SK-N-SH (cell line): Measurements from ENCODE around the gene SLAMF1. TPM values are rescaled to one million over a fixed set of nuclear protein-coding genes. Genes with fewer than 3 reads are reported as not detected.

Experiments
- CTCF ChIA-PET: fragments of 300-600, 350-600 bp; formaldehyde crosslinking; extraction: SDS; loops from one replicate; lab custom pipeline; 2021; lab: Yijun Ruan, JAX
- POLR2A ChIA-PET: fragments of 350-600 bp; sonication (Branson Sonifier 250); formaldehyde crosslinking; extraction: SDS; loops from one replicate; lab custom pipeline; 2020; ENCODE audit warnings: antibody characterized with exemption, inconsistent platforms; lab: Yijun Ruan, JAX
- DNase-seq: peaks from one replicate; pipeline ENCODE4 v3.0.0; 2012
- H2AFZ ChIP-seq: fragments of 200-600 bp; sonication (generic); 2 replicates; pipeline ENCODE4 v1.8.1; 2016; ENCODE audit warnings: antibody characterized with exemption, mild to moderate bottlenecking, low read depth
- H3F3A ChIP-seq: fragments of 200-600 bp; sonication (generic); replicated peaks from 2 replicates; pipeline ENCODE3; 2016; ENCODE audit warnings: antibody characterized with exemption, mild to moderate bottlenecking; ENCODE audit not compliant: insufficient read depth
- H3K27ac ChIP-seq, 2 experiments: fragments of 200-500 bp in 1 of 2; fragments of 200-600 bp in 1 of 2; sonication (Bioruptor generic) in 1 of 2; sonication (generic), shearing (Covaris generic) in 1 of 2; 2 replicates each; pipeline versions ENCODE4 v1.5.1 to v1.6.1; 2014 to 2016; ENCODE audit warnings: low read depth in 2 of 2, inconsistent platforms in 1 of 2, low read length in 1 of 2, mild to moderate bottlenecking in 1 of 2, mixed read lengths in 1 of 2
- H3K27me3 ChIP-seq: fragments of 200-600 bp; sonication (generic), shearing (Covaris generic); 2 replicates; pipeline ENCODE4 v1.6.1; 2016; ENCODE audit warnings: mixed run types; ENCODE audit not compliant: insufficient read depth
- H3K36me3 ChIP-seq, 2 experiments: fragments of 200-500 bp in 1 of 2; fragments of 200-600 bp in 1 of 2; sonication (Bioruptor generic) in 1 of 2; sonication (generic) in 1 of 2; replicated peaks in 1 of 2; 2 replicates each; pipeline versions ENCODE3 to v1.5.1; 2014 to 2016; ENCODE audit warnings: low read length in 1 of 2, mild to moderate bottlenecking in 1 of 2; ENCODE audit not compliant: insufficient read depth in 2 of 2, control insufficient read depth in 1 of 2
- H3K4me1 ChIP-seq, 2 experiments: fragments of 200-500 bp in 1 of 2; fragments of 200-600 bp in 1 of 2; sonication (Bioruptor generic) in 1 of 2; sonication (generic), shearing (Covaris generic) in 1 of 2; 2 replicates each; pipeline versions ENCODE4 v1.5.1 to v1.6.1; 2014 to 2016; ENCODE audit warnings: low read depth in 1 of 2, low read length in 1 of 2, mixed run types in 1 of 2; ENCODE audit not compliant: insufficient read depth in 2 of 2, control insufficient read depth in 1 of 2
- H3K4me2 ChIP-seq: fragments of 200-600 bp; sonication (generic), shearing (Covaris generic); 2 replicates; pipeline ENCODE4 v1.6.1; 2017; ENCODE audit warnings: mixed run types
- H3K4me3 ChIP-seq, 2 experiments: fragments of 200-500 bp in 1 of 2; fragments of 200-600 bp in 1 of 2; sonication (Bioruptor generic) in 1 of 2; sonication (generic), shearing (Covaris generic) in 1 of 2; 2 replicates each; pipeline versions ENCODE4 v1.5.1 to v1.8.1; 2014 to 2016; ENCODE audit warnings: low read depth in 2 of 2, inconsistent platforms in 1 of 2, low read length in 1 of 2, mild to moderate bottlenecking in 1 of 2, mixed read lengths in 1 of 2, moderate library complexity in 1 of 2
- H3K79me2 ChIP-seq: fragments of 200-600 bp; sonication (generic); 2 replicates; pipeline ENCODE4 v1.8.1; 2017; ENCODE audit warnings: mild to moderate bottlenecking; ENCODE audit not compliant: insufficient read depth
- H3K9ac ChIP-seq: fragments of 200-600 bp; sonication (generic); 2 replicates; pipeline ENCODE4 v1.6.1; 2017; ENCODE audit warnings: mixed run types
- H3K9me2 ChIP-seq: fragments of 200-600 bp; sonication (generic); 2 replicates; pipeline ENCODE4 v1.6.1; 2017; ENCODE audit warnings: mixed run types
- H3K9me3 ChIP-seq: fragments of 200-600 bp; sonication (generic); 2 replicates; pipeline ENCODE4 v1.6.1; 2017; ENCODE audit warnings: mixed run types, mild to moderate bottlenecking, moderate library complexity
- H4K20me1 ChIP-seq: fragments of 200-600 bp; sonication (generic); 2 replicates; pipeline ENCODE4 v1.6.1; 2017; ENCODE audit warnings: mild to moderate bottlenecking, mixed run types; ENCODE audit not compliant: insufficient read depth
- CHD2 ChIP-seq: fragments of 150-350 bp; IDR thresholded peaks from 2 replicates; pipeline ENCODE4 v1.6.1; 2018; ENCODE audit warnings: low read length; ENCODE audit not compliant: partially characterized antibody
- CTCF ChIP-seq: fragments of 200-600 bp; sonication (generic); IDR thresholded peaks from 2 replicates; pipeline ENCODE4 v1.6.1; 2017; ENCODE audit warnings: antibody characterized with exemption, mild to moderate bottlenecking, moderate library complexity
- FOXM1 ChIP-seq: IDR thresholded peaks from 2 replicates; pipeline ENCODE4 v1.4.0; 2012; ENCODE audit warnings: low read depth, mild to moderate bottlenecking
- GABPA ChIP-seq: IDR thresholded peaks from 2 replicates; pipeline ENCODE4 v1.4.0; 2012; ENCODE audit warnings: low read depth, mild to moderate bottlenecking
- NFIC ChIP-seq: IDR thresholded peaks from 2 replicates; pipeline ENCODE4 v1.4.0; 2012; ENCODE audit warnings: borderline replicate concordance
- NRF1 ChIP-seq: IDR thresholded peaks from 2 replicates; pipeline ENCODE4 v1.6.1; 2012; ENCODE audit warnings: low read depth, mild to moderate bottlenecking, low read length
- POLR2AphosphoS5 ChIP-seq: IDR thresholded peaks from 2 replicates; pipeline ENCODE4 v1.6.1; 2012; ENCODE audit warnings: low read depth, low read length
- RCOR1 ChIP-seq: fragments of 150-350 bp; IDR thresholded peaks from 2 replicates; pipeline ENCODE4 v1.6.1; 2017; ENCODE audit warnings: antibody characterized with exemption, low read length
- REST ChIP-seq: IDR thresholded peaks from 2 replicates; pipeline ENCODE4 v1.6.1; 2012; ENCODE audit warnings: mild to moderate bottlenecking, low read depth, low read length, moderate library complexity
- SIN3A ChIP-seq: IDR thresholded peaks from 2 replicates; pipeline ENCODE4 v1.6.1; 2012; ENCODE audit warnings: low read depth, mild to moderate bottlenecking, low read length, moderate library complexity, borderline replicate concordance
- TAF1 ChIP-seq: IDR thresholded peaks from 2 replicates; pipeline ENCODE4 v1.6.1; 2012; ENCODE audit warnings: low read depth, mild to moderate bottlenecking, low read length, moderate library complexity, borderline replicate concordance
- TCF12 ChIP-seq: IDR thresholded peaks from 2 replicates; pipeline ENCODE4 v1.4.0; 2012
- USF2 ChIP-seq: fragments of 150-350 bp; IDR thresholded peaks from 2 replicates; pipeline ENCODE4 v1.6.1; 2017; ENCODE audit warnings: antibody characterized with exemption, low read length, low read depth, borderline replicate concordance
- YY1 ChIP-seq: IDR thresholded peaks from 2 replicates; pipeline ENCODE4 v1.4.0; 2012; ENCODE audit warnings: low read depth, mild to moderate bottlenecking
- WGBS: methylation state at CpG from one replicate; pipeline ENCODE4 v1.1.6; 2017; ENCODE audit warnings: low lambda C conversion rate; 5-methylcytosine and 5-hydroxymethylcytosine counted together
- polyA plus RNA-seq, 3 experiments: library from polyadenylated mRNA; depleted of rRNA; stranded (reverse); fragments of >200 nt; gene quantifications; 2 replicates each; pipeline ENCODE4 v1.2.3, GENCODE V29; 2012

Gene SLAMF1
- polyA plus RNA-seq, 1 of the 3 experiments (the other 2 are of a cell fraction), result not detected

GRCh38 chr1:160570840-160571239, 76.0 kb downstream of the SLAMF1 start:
- Histone ChIP-seq H3K4me3 (no peak overlapping the region), H4K20me1 (no peaks in the 10 kb centered on the region), H3K9me3 (no peaks in the 10 kb centered on the region), H3K4me2 (no peak overlapping the region), H3K79me2 (no peaks in the 10 kb centered on the region), H3K9ac (no peak overlapping the region), H3F3A (no peaks in the 10 kb centered on the region), H3K4me1 (no peaks in the 10 kb centered on the region), H3K9me2 (no peaks in the 10 kb centered on the region), H3K36me3 (no peaks in the 10 kb centered on the region), H3K27ac (no peak overlapping the region), H2AFZ (no peak overlapping the region), H3K27me3 (no peaks in the 10 kb centered on the region; the same call in 1 of the 2 replicates)
- ChIA-PET POLR2A (no interaction called here), CTCF (interaction anchor here (1.1 kb wide), 1 partner anchor 14 kb away, joined by 3 read pairs; no protein-coding TSS in a partner anchor)
- 6% methylated on average over 3 of the region's 3 CpGs for WGBS
- no peak for TF ChIP-seq POLR2AphosphoS5
- no peak for TF ChIP-seq GABPA
- no peak for TF ChIP-seq RCOR1
- no peak for TF ChIP-seq SIN3A
- TF ChIP-seq FOXM1, result no peak
- TF ChIP-seq CHD2, result no peak
- TF ChIP-seq USF2, result no peak
- TF ChIP-seq NFIC, result no peak
- TF ChIP-seq NRF1, result no peak
- no peak for TF ChIP-seq REST
- TF ChIP-seq TCF12, result no peak
- TF ChIP-seq CTCF, result no peak
- no peak for TF ChIP-seq YY1
- no peak for TF ChIP-seq TAF1
- no peak for DNase-seq
